Limb (tissue), 2 donors: ENCODE measurements around the gene GANAB.
"Not testable (repeated sequence)": the region's sequence is repeated elsewhere in the genome, so short reads cannot be mapped to it uniquely, and the experiment has no call there.

Experiments used
- DNase-seq, 2 donors: peaks; one replicate each; pipeline ENCODE4 v3.0.0-alpha.2; 2016; ENCODE audit errors: extremely low spot score in 2 of 2

The GANAB gene

GRCh38 chr11:62645946-62646824 is at the start of gene GANAB:
Gene GANAB, minus strand, starts transcription at chr11:62646613. Its CDS starts 14 bp downstream, at chr11:62646599.
- peak; percentile 98 to 99 for DNase-seq

GRCh38 chr11:62694455-62695167 is 48.2 kb upstream of the GANAB start:
- peak; percentile 69 to 80 for DNase-seq

- DNase-seq, result not testable (repeated sequence)
Measured at GRCh38 chr11:62693624-62694023, 47.2 kb upstream of the GANAB start.

GRCh38 chr11:62689421-62690183 is 43.2 kb upstream of the GANAB start, which contains the start of gene LRRN4CL:
Gene LRRN4CL, minus strand, starts transcription at chr11:62689530. Its CDS starts 1,022 bp downstream, at chr11:62688508.
- peak; percentile 78 to 89 for DNase-seq

- DNase-seq, result no peak
Measured at GRCh38 chr11:62688491-62688890, 42.1 kb upstream of the GANAB start.

- peak in 1 of 2 donors; percentile 53 for DNase-seq
Measured at GRCh38 chr11:62687508-62688396, 41.3 kb upstream of the GANAB start.

- DNase-seq, result no peak
Measured at GRCh38 chr11:62682518-62682917, 36.1 kb upstream of the GANAB start.

- DNase-seq, result peak in 1 of 2 donors; percentile 43
Measured at GRCh38 chr11:62680825-62681240, 34.4 kb upstream of the GANAB start.

- peak; percentile 90 to 94 for DNase-seq
Measured at GRCh38 chr11:62678770-62679696, 32.6 kb upstream of the GANAB start, which contains the start of gene UBXN1. Gene UBXN1, minus strand, starts transcription at chr11:62679073. Its CDS starts 150 bp downstream, at chr11:62678923.

GRCh38 chr11:62678433-62678769 is 32.0 kb upstream of the GANAB start:
- no peak for DNase-seq

GRCh38 chr11:62677714-62678113 is 31.3 kb upstream of the GANAB start:
- DNase-seq, result no peak

GRCh38 chr11:62677156-62677555 is 30.7 kb upstream of the GANAB start:
- DNase-seq, result no peak

GRCh38 chr11:62676698-62677097 is 30.3 kb upstream of the GANAB start:
- no peak for DNase-seq

- not testable (repeated sequence) for DNase-seq
Measured at GRCh38 chr11:62675415-62675814, 29.0 kb upstream of the GANAB start.

GRCh38 chr11:62673196-62673525 is 26.7 kb upstream of the GANAB start:
- DNase-seq, result no peak

GRCh38 chr11:62671608-62672389 is 25.4 kb upstream of the GANAB start, which contains the start of the genes LBHD1 and UQCC3:
Gene LBHD1, minus strand, starts transcription at chr11:62672267. Its CDS starts 2,236 bp downstream, at chr11:62670031.
Gene UQCC3, plus strand, starts transcription at chr11:62671673. Its CDS starts 73 bp downstream, at chr11:62671746.
- DNase-seq, result peak; percentile 87 to 88

- no peak for DNase-seq
Measured at GRCh38 chr11:62671236-62671607, 24.8 kb upstream of the GANAB start.

- DNase-seq, result no peak
Measured at GRCh38 chr11:62669420-62670161, 23.2 kb upstream of the GANAB start.
